GM23338 (cell line): ENCODE measurements around the gene RRBP1.

ENCODE experiments used
- EZH2phosphoT487 ChIP-seq: fragments of 200-600 bp; sonication (generic); IDR thresholded peaks from one replicate; pipeline ENCODE4 v1.8.1; 2018; ENCODE audit warnings: antibody characterized with exemption; ENCODE audit not compliant: unreplicated experiment
- POLR2AphosphoS5 ChIP-seq: IDR thresholded peaks from 2 replicates; pipeline ENCODE4 v1.6.1; 2016; ENCODE audit warnings: antibody characterized with exemption, low read depth
- REST ChIP-seq: IDR thresholded peaks from one replicate; pipeline ENCODE4 v1.6.1; 2018; ENCODE audit warnings: antibody characterized with exemption; ENCODE audit not compliant: unreplicated experiment
- TF ChIP-seq, protein P1 (sequence below), 2 experiments: fragments of 200-600 bp in 1 of 2; sonication (generic) in 1 of 2; conservative IDR thresholded peaks; 2 replicates each; pipeline versions ENCODE4 v1.5.1 to v1.6.1; 2016 to 2017; ENCODE audit warnings: antibody characterized with exemption in 2 of 2, low read depth in 2 of 2, mild to moderate bottlenecking in 2 of 2, moderate library complexity in 1 of 2
- TF ChIP-seq, protein P2 (sequence below): IDR thresholded peaks from 2 replicates; pipeline ENCODE4 v1.6.1; 2016; ENCODE audit warnings: antibody characterized with exemption

GRCh38 chr20:17627101-17627955, 54.7 kb downstream of the RRBP1 start:
- TF ChIP-seq, protein P1, sequence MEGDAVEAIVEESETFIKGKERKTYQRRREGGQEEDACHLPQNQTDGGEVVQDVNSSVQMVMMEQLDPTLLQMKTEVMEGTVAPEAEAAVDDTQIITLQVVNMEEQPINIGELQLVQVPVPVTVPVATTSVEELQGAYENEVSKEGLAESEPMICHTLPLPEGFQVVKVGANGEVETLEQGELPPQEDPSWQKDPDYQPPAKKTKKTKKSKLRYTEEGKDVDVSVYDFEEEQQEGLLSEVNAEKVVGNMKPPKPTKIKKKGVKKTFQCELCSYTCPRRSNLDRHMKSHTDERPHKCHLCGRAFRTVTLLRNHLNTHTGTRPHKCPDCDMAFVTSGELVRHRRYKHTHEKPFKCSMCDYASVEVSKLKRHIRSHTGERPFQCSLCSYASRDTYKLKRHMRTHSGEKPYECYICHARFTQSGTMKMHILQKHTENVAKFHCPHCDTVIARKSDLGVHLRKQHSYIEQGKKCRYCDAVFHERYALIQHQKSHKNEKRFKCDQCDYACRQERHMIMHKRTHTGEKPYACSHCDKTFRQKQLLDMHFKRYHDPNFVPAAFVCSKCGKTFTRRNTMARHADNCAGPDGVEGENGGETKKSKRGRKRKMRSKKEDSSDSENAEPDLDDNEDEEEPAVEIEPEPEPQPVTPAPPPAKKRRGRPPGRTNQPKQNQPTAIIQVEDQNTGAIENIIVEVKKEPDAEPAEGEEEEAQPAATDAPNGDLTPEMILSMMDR (conservative IDR thresholded peaks at IDR 0.05; ENCODE audit: low read depth in 2 of 2), result no peak
- no peak for TF ChIP-seq EZH2phosphoT487
- no peak for TF ChIP-seq REST
- no peak for TF ChIP-seq POLR2AphosphoS5
- TF ChIP-seq, protein P2, sequence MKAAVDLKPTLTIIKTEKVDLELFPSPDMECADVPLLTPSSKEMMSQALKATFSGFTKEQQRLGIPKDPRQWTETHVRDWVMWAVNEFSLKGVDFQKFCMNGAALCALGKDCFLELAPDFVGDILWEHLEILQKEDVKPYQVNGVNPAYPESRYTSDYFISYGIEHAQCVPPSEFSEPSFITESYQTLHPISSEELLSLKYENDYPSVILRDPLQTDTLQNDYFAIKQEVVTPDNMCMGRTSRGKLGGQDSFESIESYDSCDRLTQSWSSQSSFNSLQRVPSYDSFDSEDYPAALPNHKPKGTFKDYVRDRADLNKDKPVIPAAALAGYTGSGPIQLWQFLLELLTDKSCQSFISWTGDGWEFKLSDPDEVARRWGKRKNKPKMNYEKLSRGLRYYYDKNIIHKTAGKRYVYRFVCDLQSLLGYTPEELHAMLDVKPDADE, result no peak
